Measurements from ENCODE around the gene CEACAM4. TPM values are rescaled to one million over a fixed set of nuclear protein-coding genes. Genes with fewer than 3 reads are reported as not detected.

CEACAM4 gene
- polyA plus RNA-seq, 1 donor (not counting 4 experiments of a cell fraction or from before 2014, with no cell fraction given): not detected

- DNase-seq (ENCODE audit: low read depth, low spot score): no peak
- H3K9me1 ChIP-seq (ENCODE audit: control insufficient read depth, extremely low read depth, insufficient read depth, low read length): no peaks in the 10 kb centered on the region
- no peaks in the 10 kb centered on the region for H3K9me3 ChIP-seq (ENCODE audit: control insufficient read depth, low read depth, low read length)
- H3K9ac ChIP-seq (ENCODE audit: control insufficient read depth, extremely low read depth, insufficient read depth, low read length): no peak overlapping the region
- H3K27me3 ChIP-seq (ENCODE audit: control insufficient read depth, extremely low read depth, insufficient read depth, low read length): peaks cover 5% of the 10 kb centered on the region
- no peaks in the 10 kb centered on the region for H3K79me2 ChIP-seq (ENCODE audit: control insufficient read depth, insufficient read depth, low read length)
- no peaks in the 10 kb centered on the region for H3K36me3 ChIP-seq (ENCODE audit: control insufficient read depth in 2 of 2, extremely low read depth in 1 of 2, insufficient read depth in 2 of 2, low read length in 2 of 2)
- H3K27ac ChIP-seq (ENCODE audit: control insufficient read depth, insufficient read depth, low read length): no peak overlapping the region
- H4K20me1 ChIP-seq (ENCODE audit: control insufficient read depth, extremely low read depth, insufficient read depth, low read length): no peaks in the 10 kb centered on the region
- dilution Hi-C loops (cut with MboI; ENCODE audit: extremely low pct_ligation_motif_present, low sequenced_read_pairs): no loop called here
- TF ChIP-seq, protein P1, sequence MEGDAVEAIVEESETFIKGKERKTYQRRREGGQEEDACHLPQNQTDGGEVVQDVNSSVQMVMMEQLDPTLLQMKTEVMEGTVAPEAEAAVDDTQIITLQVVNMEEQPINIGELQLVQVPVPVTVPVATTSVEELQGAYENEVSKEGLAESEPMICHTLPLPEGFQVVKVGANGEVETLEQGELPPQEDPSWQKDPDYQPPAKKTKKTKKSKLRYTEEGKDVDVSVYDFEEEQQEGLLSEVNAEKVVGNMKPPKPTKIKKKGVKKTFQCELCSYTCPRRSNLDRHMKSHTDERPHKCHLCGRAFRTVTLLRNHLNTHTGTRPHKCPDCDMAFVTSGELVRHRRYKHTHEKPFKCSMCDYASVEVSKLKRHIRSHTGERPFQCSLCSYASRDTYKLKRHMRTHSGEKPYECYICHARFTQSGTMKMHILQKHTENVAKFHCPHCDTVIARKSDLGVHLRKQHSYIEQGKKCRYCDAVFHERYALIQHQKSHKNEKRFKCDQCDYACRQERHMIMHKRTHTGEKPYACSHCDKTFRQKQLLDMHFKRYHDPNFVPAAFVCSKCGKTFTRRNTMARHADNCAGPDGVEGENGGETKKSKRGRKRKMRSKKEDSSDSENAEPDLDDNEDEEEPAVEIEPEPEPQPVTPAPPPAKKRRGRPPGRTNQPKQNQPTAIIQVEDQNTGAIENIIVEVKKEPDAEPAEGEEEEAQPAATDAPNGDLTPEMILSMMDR (optimal IDR thresholded peaks at IDR 0.05 in 1 of 3, IDR thresholded peaks at IDR 0.05 in 1 of 3, conservative IDR thresholded peaks at IDR 0.05 in 1 of 3; ENCODE audit: extremely low read depth in 1 of 3, insufficient read depth in 2 of 3, low read length in 3 of 3): no peak
- TF ChIP-seq EZH2 (IDR thresholded peaks at IDR 0.05; ENCODE audit: low read length): no peak
- no peaks in the 10 kb centered on the region for H3K4me1 ChIP-seq (ENCODE audit: control insufficient read depth, extremely low read depth, insufficient read depth, low read length)
- FAIRE-seq: no peak
- H3K4me3 ChIP-seq (ENCODE audit: control insufficient read depth in 2 of 3, extremely low read depth in 1 of 3, insufficient read depth in 2 of 3, low read depth in 1 of 3, low read length in 3 of 3): no peak overlapping the region
- no peak overlapping the region for H2AFZ ChIP-seq (ENCODE audit: control insufficient read depth, low read length)
- no peak overlapping the region for H3K4me2 ChIP-seq (ENCODE audit: control insufficient read depth, extremely low read depth, insufficient read depth, low read depth, low read length)
Observed at GRCh38 chr19:41607668-41608067, 19.2 kb downstream of the CEACAM4 start.

DNA sequence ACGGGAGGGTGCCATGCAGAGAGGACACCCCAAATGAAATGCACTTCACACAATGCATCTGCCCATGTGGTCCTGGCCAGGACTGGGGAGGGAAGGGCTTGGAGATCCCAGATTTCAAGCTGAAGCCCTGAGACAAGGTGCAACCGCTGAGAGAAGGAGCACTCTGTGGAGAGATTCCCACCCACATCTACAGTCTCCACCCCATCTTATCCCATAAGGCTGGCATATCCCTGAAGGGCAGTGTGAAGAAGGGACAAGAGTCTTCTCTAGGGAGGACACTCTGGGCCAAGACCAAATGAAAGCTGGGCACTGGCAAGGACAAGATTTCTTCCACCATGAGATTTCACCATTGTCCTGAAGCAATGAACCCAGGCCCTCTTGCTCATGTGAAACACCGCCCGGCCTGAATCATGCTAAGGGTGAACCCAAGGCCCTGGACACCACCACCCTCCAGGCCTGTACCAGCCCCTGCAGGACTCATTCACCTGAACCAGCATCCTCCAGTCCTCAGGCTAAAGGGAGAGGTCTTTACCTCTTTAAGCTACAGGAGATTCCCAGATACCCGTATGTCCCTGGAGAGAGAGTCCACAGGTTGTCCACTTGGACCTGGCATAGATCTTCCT, 20.5 kb downstream of the CEACAM4 start:
- no peak for DNase-seq (ENCODE audit: low read depth, low spot score)
- H3K9ac ChIP-seq (ENCODE audit: control insufficient read depth, extremely low read depth, insufficient read depth, low read length): no peak overlapping the region
- no peak for FAIRE-seq
- no peaks in the 10 kb centered on the region for H3K79me2 ChIP-seq (ENCODE audit: control insufficient read depth, insufficient read depth, low read length)
- H3K27me3 ChIP-seq (ENCODE audit: control insufficient read depth, extremely low read depth, insufficient read depth, low read length): peaks cover 9% of the 10 kb centered on the region
- no peak for TF ChIP-seq EZH2 (IDR thresholded peaks at IDR 0.05; ENCODE audit: low read length)
- TF ChIP-seq, protein P1 (optimal IDR thresholded peaks at IDR 0.05 in 1 of 3, IDR thresholded peaks at IDR 0.05 in 1 of 3, conservative IDR thresholded peaks at IDR 0.05 in 1 of 3; ENCODE audit: extremely low read depth in 1 of 3, insufficient read depth in 2 of 3, low read length in 3 of 3): no peak
- H3K27ac ChIP-seq (ENCODE audit: control insufficient read depth, insufficient read depth, low read length): no peak overlapping the region
- H2AFZ ChIP-seq (ENCODE audit: control insufficient read depth, low read length): no peak overlapping the region
- H3K4me3 ChIP-seq (ENCODE audit: control insufficient read depth in 2 of 3, extremely low read depth in 1 of 3, insufficient read depth in 2 of 3, low read depth in 1 of 3, low read length in 3 of 3): no peak overlapping the region
- H3K4me2 ChIP-seq (ENCODE audit: control insufficient read depth, extremely low read depth, insufficient read depth, low read depth, low read length): no peak overlapping the region
- no peaks in the 10 kb centered on the region for H3K9me1 ChIP-seq (ENCODE audit: control insufficient read depth, extremely low read depth, insufficient read depth, low read length)
- no peaks in the 10 kb centered on the region for H3K36me3 ChIP-seq (ENCODE audit: control insufficient read depth in 2 of 2, extremely low read depth in 1 of 2, insufficient read depth in 2 of 2, low read length in 2 of 2)
- dilution Hi-C loops (cut with MboI; ENCODE audit: extremely low pct_ligation_motif_present, low sequenced_read_pairs): no loop called here
- no peaks in the 10 kb centered on the region for H3K9me3 ChIP-seq (ENCODE audit: control insufficient read depth, low read depth, low read length)
- H3K4me1 ChIP-seq (ENCODE audit: control insufficient read depth, extremely low read depth, insufficient read depth, low read length): no peaks in the 10 kb centered on the region
- no peaks in the 10 kb centered on the region for H4K20me1 ChIP-seq (ENCODE audit: control insufficient read depth, extremely low read depth, insufficient read depth, low read length)

All from keratinocyte (primary cell).